Upper lobe of left lung (tissue), 6 donors: Measurements from ENCODE around the gene SLC25A12. TPM values are rescaled to one million over a fixed set of nuclear protein-coding genes. Genes with fewer than 3 reads are reported as not detected.

ENCODE experiments used
- ATAC-seq, 2 donors: fragments of 200-7000 bp; cut with Tn5 transposase; one replicate each; pipeline ENCODE4 v1.9.1; 2022; ENCODE audit warnings: mild to moderate bottlenecking in 2 of 2, moderate library complexity in 2 of 2; ENCODE audit not compliant: low FRiP score in 2 of 2
- DNase-seq, 2 donors: peaks; one replicate each; pipeline ENCODE4 v3.0.0-alpha.2; 2019 to 2020
- H3K27ac ChIP-seq, 4 donors: fragments of 200-600 bp; sonication (generic); one replicate each; pipeline ENCODE4 v1.5.1; 2016 to 2019
- H3K27me3 ChIP-seq, 4 donors: fragments of 200-600 bp; sonication (generic); one replicate each; pipeline ENCODE4 v1.5.1; 2017 to 2019
- H3K36me3 ChIP-seq, 4 donors: fragments of 200-600 bp; sonication (generic); one replicate each; pipeline ENCODE4 v1.5.1; 2016 to 2019
- H3K4me1 ChIP-seq, 4 donors: fragments of 200-600 bp; sonication (generic); one replicate each; pipeline ENCODE4 v1.5.1; 2018 to 2019
- H3K4me3 ChIP-seq, 4 donors: fragments of 200-600 bp; sonication (generic); one replicate each; pipeline ENCODE4 v1.5.1; 2017 to 2019; ENCODE audit warnings: mild to moderate bottlenecking in 2 of 4, moderate library complexity in 1 of 4
- H3K9me3 ChIP-seq, 4 donors: fragments of 200-600 bp; sonication (generic); one replicate each; pipeline ENCODE4 v1.5.1; 2018 to 2019
- CTCF ChIP-seq, 6 experiments: fragments of 450-650 bp in 4 of 6; fragments of 200-600 bp in 2 of 6; sonication (generic) in 2 of 6; IDR thresholded peaks; one replicate each; pipeline ENCODE4 v1.5.1; 2016 to 2019; ENCODE audit warnings: antibody characterized with exemption in 6 of 6
- EP300 ChIP-seq, 4 donors: sonication (generic); formaldehyde crosslinking; IDR thresholded peaks; one replicate each; pipeline ENCODE4 v1.5.1; 2017; ENCODE audit warnings: antibody characterized with exemption in 4 of 4, control low read depth in 2 of 4
- POLR2A ChIP-seq, 4 donors: fragments of 450-650 bp; IDR thresholded peaks; one replicate each; pipeline ENCODE4 v1.5.1; 2016 to 2017; ENCODE audit warnings: antibody characterized with exemption in 4 of 4, mild to moderate bottlenecking in 2 of 4
- POLR2AphosphoS5 ChIP-seq, 2 donors: sonication (generic); formaldehyde crosslinking; IDR thresholded peaks; one replicate each; pipeline ENCODE4 v1.5.1; 2017; ENCODE audit warnings: antibody characterized with exemption in 2 of 2
- WGBS, 2 donors: methylation state at CpG; one replicate each; pipeline ENCODE4 v1.1.5; 2017 to 2018; 5-methylcytosine and 5-hydroxymethylcytosine counted together
- total RNA-seq, 6 donors: library from RNA; depleted of rRNA in 4 of 6; stranded (reverse); fragments of >200 nt in 4 of 6; gene quantifications; one replicate each; pipeline versions ENCODE4 v1.1.0 to v1.2.1, GENCODE V29; 2016 to 2021
- donor health status: DM: no; HTN: no; CAD: no; lungs with moderate emphysema.
- donor health status: DM: no; HTN: yes; CAD: no; lungs with severe emphysema.

Gene SLC25A12
- total RNA-seq, 6 donors from 2014 or later, result 6.2 to 27.2 (median 11.3) TPM

GRCh38 chr2:171800639-171801038, 93.4 kb downstream of the SLC25A12 start:
- H3K4me1 ChIP-seq, result no peaks in the 10 kb centered on the region
- no peak overlapping the region for H3K27ac ChIP-seq
- TF ChIP-seq EP300 (IDR thresholded peaks at IDR 0.05) (no peak), POLR2AphosphoS5 (IDR thresholded peaks at IDR 0.05) (no peak), POLR2A (IDR thresholded peaks at IDR 0.05) (no peak), CTCF (IDR thresholded peaks at IDR 0.05) (no peak)
- no peaks in the 10 kb centered on the region for H3K27me3 ChIP-seq
- H3K4me3 ChIP-seq, result no peak overlapping the region
- H3K36me3 ChIP-seq, result peaks cover 0 to 9% (median under 1%) of the 10 kb centered on the region in 4 donors
- no peak for ATAC-seq
- no peak for DNase-seq
- 88 to 91% methylated on average over 5 of the region's 5 CpGs for WGBS, 2 donors
- no peaks in the 10 kb centered on the region for H3K9me3 ChIP-seq

- no peak for TF ChIP-seq CTCF (IDR thresholded peaks at IDR 0.05)
- TF ChIP-seq EP300 (IDR thresholded peaks at IDR 0.05), result no peak
- no peak for TF ChIP-seq POLR2A (IDR thresholded peaks at IDR 0.05)
- TF ChIP-seq POLR2AphosphoS5 (IDR thresholded peaks at IDR 0.05), result no peak
- Histone ChIP-seq H3K4me1 (no peaks in the 10 kb centered on the region), H3K27ac (no peak overlapping the region), H3K36me3 (peaks cover 0 to 9% (median 1%) of the 10 kb centered on the region in 4 donors), H3K27me3 (no peaks in the 10 kb centered on the region), H3K4me3 (no peak overlapping the region), H3K9me3 (no peaks in the 10 kb centered on the region)
- DNase-seq (no peak), ATAC-seq (no peak)
- 68 to 72% methylated on average over 6 of the region's 6 CpGs for WGBS, 2 donors
Measured at GRCh38 chr2:171798156-171798820, 95.8 kb downstream of the SLC25A12 start.

- no peak for DNase-seq
- Histone ChIP-seq H3K27me3 (no peaks in the 10 kb centered on the region), H3K4me3 (no peak overlapping the region), H3K9me3 (no peaks in the 10 kb centered on the region), H3K4me1 (no peaks in the 10 kb centered on the region), H3K27ac (no peak overlapping the region), H3K36me3 (peaks cover 3 to 37% (median 4%) of the 10 kb centered on the region in 4 donors)
- TF ChIP-seq POLR2A (IDR thresholded peaks at IDR 0.05) (no peak), EP300 (IDR thresholded peaks at IDR 0.05) (no peak), POLR2AphosphoS5 (IDR thresholded peaks at IDR 0.05) (no peak), CTCF (IDR thresholded peaks at IDR 0.05) (no peak)
- 56 to 59% methylated on average over 4 of the region's 4 CpGs for WGBS, 2 donors
- no peak for ATAC-seq
Measured at GRCh38 chr2:171794918-171795317, 99.1 kb downstream of the SLC25A12 start.

- ATAC-seq, result no peak
- H3K27ac ChIP-seq, result no peak overlapping the region
- H3K9me3 ChIP-seq, result no peaks in the 10 kb centered on the region
- H3K4me1 ChIP-seq, result no peaks in the 10 kb centered on the region
- H3K27me3 ChIP-seq, result no peaks in the 10 kb centered on the region
- H3K4me3 ChIP-seq, result no peak overlapping the region
- 74 to 77% methylated on average over 6 of the region's 6 CpGs for WGBS, 2 donors
- TF ChIP-seq POLR2AphosphoS5 (IDR thresholded peaks at IDR 0.05), result no peak
- no peak for TF ChIP-seq EP300 (IDR thresholded peaks at IDR 0.05)
- no peak for TF ChIP-seq POLR2A (IDR thresholded peaks at IDR 0.05)
- TF ChIP-seq CTCF (IDR thresholded peaks at IDR 0.05), result no peak
- no peak for DNase-seq
- peaks cover 3 to 35% (median 4%) of the 10 kb centered on the region in 4 donors for H3K36me3 ChIP-seq
Measured at GRCh38 chr2:171793691-171794678, 100.1 kb downstream of the SLC25A12 start.
